DOHH2 (cell line): ENCODE data around the gene APH1B.

Source experiments
- H3F3A ChIP-seq: fragments of 200-600 bp; sonication (generic), shearing (Covaris generic); 2 replicates; pipeline ENCODE4 v1.6.0; 2016; ENCODE audit warnings: antibody characterized with exemption, mild to moderate bottlenecking; ENCODE audit not compliant: control insufficient read depth, insufficient read depth
- H3K27ac ChIP-seq: fragments of 200-600 bp; sonication (generic); 2 replicates; pipeline ENCODE4 v1.5.1; 2014; ENCODE audit warnings: low read depth, mild to moderate bottlenecking, low read length, moderate library complexity
- H3K27me3 ChIP-seq: fragments of 200-600 bp; sonication (generic); 2 replicates; pipeline ENCODE4 v1.6.1; 2014; ENCODE audit warnings: mild to moderate bottlenecking, low read length, mixed read lengths; ENCODE audit not compliant: control insufficient read depth
- H3K36me3 ChIP-seq: fragments of 200-600 bp; sonication (generic); 2 replicates; pipeline ENCODE4 v1.6.1; 2014; ENCODE audit warnings: mild to moderate bottlenecking, low read length, moderate library complexity, mixed read lengths; ENCODE audit not compliant: control insufficient read depth
- H3K4me1 ChIP-seq: fragments of 200-600 bp; sonication (generic); 2 replicates; pipeline ENCODE4 v1.6.1; 2014; ENCODE audit warnings: mild to moderate bottlenecking, low read length, mixed read lengths; ENCODE audit not compliant: control insufficient read depth
- H3K4me2 ChIP-seq: fragments of 200-600 bp; sonication (generic); 2 replicates; pipeline ENCODE4 v1.6.0; 2014; ENCODE audit warnings: mild to moderate bottlenecking, low read length, moderate library complexity
- H3K4me3 ChIP-seq: fragments of 200-600 bp; sonication (generic); 2 replicates; pipeline ENCODE4 v1.5.1; 2014; ENCODE audit warnings: mild to moderate bottlenecking, low read length, mixed read lengths
- H3K79me2 ChIP-seq: fragments of 200-600 bp; sonication (generic); 2 replicates; pipeline ENCODE4 v1.6.1; 2014; ENCODE audit warnings: mild to moderate bottlenecking, low read length, mixed read lengths; ENCODE audit not compliant: control insufficient read depth
- H3K9me2 ChIP-seq: fragments of 200-600 bp; sonication (generic); replicated peaks from 2 replicates; pipeline ENCODE4 v1.6.1; 2014; ENCODE audit warnings: mild to moderate bottlenecking, low read length, mixed read lengths; ENCODE audit not compliant: control insufficient read depth
- H3K9me3 ChIP-seq: fragments of 200-600 bp; sonication (generic); 2 replicates; pipeline ENCODE4 v1.6.1; 2014; ENCODE audit warnings: antibody characterized with exemption, low read length, mixed read lengths; ENCODE audit not compliant: control insufficient read depth, insufficient read depth
- H4K20me1 ChIP-seq: fragments of 200-600 bp; sonication (generic); 2 replicates; pipeline ENCODE4 v1.6.0; 2014; ENCODE audit warnings: low read depth, mild to moderate bottlenecking, antibody characterized with exemption, low read length, moderate library complexity; ENCODE audit not compliant: control insufficient read depth, insufficient read depth
- EZH2phosphoT487 ChIP-seq: fragments of 200-600 bp; sonication (generic); IDR thresholded peaks from 2 replicates; pipeline ENCODE4 v1.6.1; 2017; ENCODE audit warnings: borderline replicate concordance, mild to moderate bottlenecking, antibody characterized with exemption, low read length, moderate library complexity, mixed read lengths
- TF ChIP-seq, protein P1 (sequence below): fragments of 200-600 bp; sonication (generic); IDR thresholded peaks from one replicate; pipeline ENCODE4 v1.5.1; 2014; ENCODE audit warnings: antibody characterized with exemption, mild to moderate bottlenecking, low read depth, low read length; ENCODE audit not compliant: poor library complexity, severe bottlenecking

Gene APH1B

DNA sequence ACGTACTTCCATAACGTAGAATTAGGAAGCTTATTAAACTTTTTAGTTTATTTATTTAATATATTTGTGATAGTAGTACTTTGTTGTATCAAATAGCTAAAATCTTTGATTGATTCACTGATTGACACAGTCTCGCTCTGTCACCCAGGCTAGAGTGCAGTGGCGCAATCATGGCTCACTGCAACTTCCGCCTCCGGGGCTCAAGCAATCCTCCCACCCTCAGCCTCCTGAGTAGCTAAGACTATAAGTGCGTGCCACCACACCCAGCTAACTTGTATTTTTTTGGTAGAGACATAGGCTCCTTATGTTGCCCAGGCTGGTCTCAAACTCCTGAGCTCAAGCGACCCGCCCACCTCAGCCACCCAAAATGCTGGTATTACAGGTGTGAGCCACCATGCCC, 5.7 kb downstream of the APH1B start:
- peaks cover 15% of the 10 kb centered on the region for H3F3A ChIP-seq
- no peaks in the 10 kb centered on the region for H3K27me3 ChIP-seq
- no peak overlapping the region for H3K4me3 ChIP-seq
- no peaks in the 10 kb centered on the region for H3K9me2 ChIP-seq
- H3K27ac ChIP-seq, result no peak overlapping the region
- H3K79me2 ChIP-seq, result no peaks in the 10 kb centered on the region
- peaks cover 4% of the 10 kb centered on the region for H3K4me1 ChIP-seq
- TF ChIP-seq, protein P1, sequence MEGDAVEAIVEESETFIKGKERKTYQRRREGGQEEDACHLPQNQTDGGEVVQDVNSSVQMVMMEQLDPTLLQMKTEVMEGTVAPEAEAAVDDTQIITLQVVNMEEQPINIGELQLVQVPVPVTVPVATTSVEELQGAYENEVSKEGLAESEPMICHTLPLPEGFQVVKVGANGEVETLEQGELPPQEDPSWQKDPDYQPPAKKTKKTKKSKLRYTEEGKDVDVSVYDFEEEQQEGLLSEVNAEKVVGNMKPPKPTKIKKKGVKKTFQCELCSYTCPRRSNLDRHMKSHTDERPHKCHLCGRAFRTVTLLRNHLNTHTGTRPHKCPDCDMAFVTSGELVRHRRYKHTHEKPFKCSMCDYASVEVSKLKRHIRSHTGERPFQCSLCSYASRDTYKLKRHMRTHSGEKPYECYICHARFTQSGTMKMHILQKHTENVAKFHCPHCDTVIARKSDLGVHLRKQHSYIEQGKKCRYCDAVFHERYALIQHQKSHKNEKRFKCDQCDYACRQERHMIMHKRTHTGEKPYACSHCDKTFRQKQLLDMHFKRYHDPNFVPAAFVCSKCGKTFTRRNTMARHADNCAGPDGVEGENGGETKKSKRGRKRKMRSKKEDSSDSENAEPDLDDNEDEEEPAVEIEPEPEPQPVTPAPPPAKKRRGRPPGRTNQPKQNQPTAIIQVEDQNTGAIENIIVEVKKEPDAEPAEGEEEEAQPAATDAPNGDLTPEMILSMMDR, result no peak
- no peak for TF ChIP-seq EZH2phosphoT487
- no peaks in the 10 kb centered on the region for H3K9me3 ChIP-seq
- H3K36me3 ChIP-seq, result peaks cover 32% of the 10 kb centered on the region
- H4K20me1 ChIP-seq, result no peaks in the 10 kb centered on the region
- H3K4me2 ChIP-seq, result no peak overlapping the region

DNA sequence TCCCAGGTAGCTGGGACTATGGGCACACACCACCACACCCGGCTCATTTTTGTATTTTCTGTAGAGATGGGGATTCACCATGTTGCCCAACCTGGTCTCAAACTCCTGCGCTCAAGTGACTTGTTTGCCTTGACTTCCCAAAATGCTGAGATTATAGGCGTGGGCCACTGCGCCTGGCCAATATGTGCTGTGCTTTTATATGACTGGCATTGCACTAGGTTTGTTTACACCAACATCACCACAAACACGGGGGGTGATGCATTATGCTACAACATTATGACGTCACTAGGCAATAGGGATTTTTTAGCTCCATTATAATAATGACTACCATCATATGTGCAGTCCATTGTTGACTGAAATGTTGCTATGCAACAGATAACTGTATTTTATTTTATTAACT, 6.9 kb downstream of the APH1B start:
- Histone ChIP-seq H3K4me3 (no peak overlapping the region), H4K20me1 (no peaks in the 10 kb centered on the region), H3K9me2 (no peaks in the 10 kb centered on the region), H3K4me2 (no peak overlapping the region), H3K27ac (no peak overlapping the region), H3K4me1 (no peaks in the 10 kb centered on the region), H3K27me3 (no peaks in the 10 kb centered on the region), H3F3A (peaks cover 7% of the 10 kb centered on the region), H3K36me3 (peaks cover 28% of the 10 kb centered on the region), H3K9me3 (no peaks in the 10 kb centered on the region), H3K79me2 (no peaks in the 10 kb centered on the region)
- TF ChIP-seq EZH2phosphoT487, result no peak
- TF ChIP-seq, protein P1, result no peak

DNA sequence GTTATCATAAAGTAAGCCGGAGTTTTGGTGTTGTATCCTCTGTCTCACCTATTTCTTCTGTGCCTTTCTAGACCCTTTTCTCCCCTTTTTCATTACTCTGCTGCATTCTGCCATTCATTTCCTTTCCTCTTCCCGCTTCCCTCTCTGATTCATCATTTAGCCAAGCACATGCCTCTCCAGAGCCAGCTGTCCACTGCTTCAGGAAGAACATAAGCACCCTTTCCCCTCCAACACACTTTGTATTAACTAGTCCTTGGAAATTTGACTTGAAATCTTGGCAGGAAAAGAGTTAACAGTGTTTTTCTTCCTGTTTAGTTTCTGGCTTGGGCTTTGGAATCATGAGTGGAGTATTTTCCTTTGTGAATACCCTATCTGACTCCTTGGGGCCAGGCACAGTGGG, 9.7 kb downstream of the APH1B start:
- no peak for TF ChIP-seq EZH2phosphoT487
- TF ChIP-seq, protein P1, result no peak
- Histone ChIP-seq H4K20me1 (no peaks in the 10 kb centered on the region), H3K79me2 (no peaks in the 10 kb centered on the region), H3K36me3 (peaks cover 17% of the 10 kb centered on the region; the same call in 1 of the 2 replicates), H3F3A (peaks cover 3% of the 10 kb centered on the region), H3K4me2 (no peak overlapping the region), H3K9me2 (no peaks in the 10 kb centered on the region), H3K27ac (no peak overlapping the region), H3K4me1 (no peaks in the 10 kb centered on the region), H3K9me3 (no peaks in the 10 kb centered on the region), H3K27me3 (no peaks in the 10 kb centered on the region), H3K4me3 (no peak overlapping the region)
